Measurements from ENCODE around the gene MYO10.
A peak's percentile ranks its signal among the peaks of the same experiment; 100 is the strongest.

GRCh38 chr5:16666883-16667398 is 269.1 kb downstream of the MYO10 start:
- TF ChIP-seq CTCF (IDR thresholded peaks at IDR 0.05; ENCODE audit: poor library complexity) (peak; percentile 60), EZH2 (IDR thresholded peaks at IDR 0.05; ENCODE audit: borderline replicate concordance) (no peak)
